K562 (cell line): ENCODE results near the gene DACT3. TPM values are rescaled to one million over a fixed set of nuclear protein-coding genes. Genes with fewer than 3 reads are reported as not detected.

ENCODE experiments used
- ATAC-seq: fragments of 200-7000 bp; cut with Tn5 transposase; 3 replicates; pipeline ENCODE4 v1.9.1; 2020; ENCODE audit warnings: moderate library complexity
- BruUV-seq: library from RNA; stranded (reverse); fragments of 400-500 nt; replicated peaks from 2 replicates; lab custom pipeline; 2021; lab: Mats Ljungman, UMichigan
- CTCF ChIA-PET: fragments of 300-600 bp; formaldehyde crosslinking; extraction: SDS; loops from one replicate; lab custom pipeline; 2021; ENCODE audit warnings: low intra/inter-chr PET ratio; lab: Yijun Ruan, JAX
- POLR2A ChIA-PET: fragments of 300-600, 350-650 bp; sonication (Branson Sonifier 250); formaldehyde crosslinking; extraction: SDS; loops from one replicate; lab custom pipeline; 2021; ENCODE audit warnings: antibody characterized with exemption, inconsistent platforms; lab: Yijun Ruan, JAX
- DNase-seq, 4 experiments: peaks; one replicate each; pipeline versions ENCODE4 v3.0.0 to v3.0.0-alpha.2; 2011 to 2018; ENCODE audit warnings: low spot score in 3 of 4, mixed read lengths in 3 of 4; ENCODE audit errors: extremely low read depth in 1 of 4
- FAIRE-seq: peaks from 2 replicates; lab custom pipeline; 2011; peaks lifted over from hg19 to GRCh38; lab: Jason Lieb, UNC
- H2AFZ ChIP-seq: 2 replicates; pipeline ENCODE4 v1.6.0; 2011; ENCODE audit warnings: low read depth, low read length, control low read depth, inconsistent platforms
- H3K27ac ChIP-seq: fragments of 200-600 bp; 3 replicates; pipeline ENCODE4 v1.8.0; 2011; ENCODE audit warnings: low read depth, mild to moderate bottlenecking, control low read depth, inconsistent platforms, low read length, moderate library complexity, mixed read lengths; ENCODE audit errors: extremely low read depth
- H3K27me3 ChIP-seq, 2 experiments: fragments of 300-600 bp in 1 of 2; 2 replicates in 1 of 2; 3 replicates in 1 of 2; pipeline versions ENCODE4 v1.6.0 to v1.8.0; 2011; ENCODE audit warnings: inconsistent platforms in 2 of 2, low read length in 2 of 2, mild to moderate bottlenecking in 1 of 2, mixed read lengths in 1 of 2, moderate library complexity in 1 of 2; ENCODE audit not compliant: control insufficient read depth in 2 of 2, insufficient read depth in 2 of 2
- H3K36me3 ChIP-seq: fragments of 300-600 bp; 3 replicates; pipeline ENCODE4 v1.8.0; 2011; ENCODE audit warnings: mild to moderate bottlenecking, low read length, inconsistent platforms; ENCODE audit not compliant: control insufficient read depth, insufficient read depth
- H3K4me1 ChIP-seq, 2 experiments: fragments of 200-600 bp in 1 of 2; replicated peaks in 1 of 2; 2 replicates in 1 of 2; 3 replicates in 1 of 2; pipeline versions ENCODE4 v1.5.1 to v1.8.0; 2011; ENCODE audit warnings: inconsistent platforms in 2 of 2, low read length in 2 of 2, mild to moderate bottlenecking in 1 of 2, mixed read lengths in 1 of 2, moderate library complexity in 1 of 2; ENCODE audit not compliant: control insufficient read depth in 2 of 2, insufficient read depth in 2 of 2
- H3K4me2 ChIP-seq: 2 replicates; pipeline ENCODE4 v1.6.1; 2011; ENCODE audit warnings: low read length, control low read depth, inconsistent platforms, mixed read lengths; ENCODE audit not compliant: insufficient read depth
- H3K4me3 ChIP-seq: fragments of 200-600 bp; sonication (generic), shearing (Covaris generic); 2 replicates; pipeline ENCODE4 v1.5.1; 2016; ENCODE audit warnings: control low read depth, inconsistent platforms
- H3K79me2 ChIP-seq: fragments of 200-600 bp; 3 replicates; pipeline ENCODE4 v1.8.0; 2011; ENCODE audit warnings: low read length, inconsistent platforms; ENCODE audit not compliant: control insufficient read depth, insufficient read depth
- H3K9ac ChIP-seq, 2 experiments: 2 replicates each; pipeline versions ENCODE4 v1.6.0 to v1.6.1; 2011; ENCODE audit warnings: low read depth in 2 of 2, low read length in 2 of 2, control low read depth in 1 of 2, inconsistent platforms in 1 of 2, mild to moderate bottlenecking in 1 of 2, mixed read lengths in 1 of 2; ENCODE audit not compliant: insufficient read depth in 1 of 2
- H3K9me1 ChIP-seq: one replicate; pipeline ENCODE4 v1.6.0; 2011; ENCODE audit warnings: inconsistent platforms, mild to moderate bottlenecking, low read length, moderate library complexity; ENCODE audit not compliant: control insufficient read depth, insufficient read depth
- H3K9me3 ChIP-seq: replicated peaks from 2 replicates; pipeline ENCODE4 v1.5.1; 2011; ENCODE audit warnings: low read depth, low read length, inconsistent platforms; ENCODE audit not compliant: control insufficient read depth, insufficient read depth
- H4K20me1 ChIP-seq: replicated peaks from 2 replicates; pipeline ENCODE4 v1.6.1; 2011; ENCODE audit warnings: low read length, inconsistent platforms, mixed read lengths; ENCODE audit not compliant: control insufficient read depth, insufficient read depth
- ETV1 ChIP-seq: fragments of 450-650 bp; conservative IDR thresholded peaks from 2 replicates; pipeline ENCODE4 v1.6.1; 2016; ENCODE audit warnings: missing genetic modification characterization, control low read depth, low read depth, missing compliant biosample characterization
- HBP1 ChIP-seq: fragments of 450-650 bp; formaldehyde crosslinking; IDR thresholded peaks from 2 replicates; pipeline ENCODE4 v1.4.0; 2022; ENCODE audit warnings: missing genetic modification characterization
- HDAC3 ChIP-seq: fragments of 450-650 bp; IDR thresholded peaks from 2 replicates; pipeline ENCODE4 v1.6.1; 2018; ENCODE audit warnings: borderline replicate concordance, mild to moderate bottlenecking, moderate library complexity; ENCODE audit not compliant: partially characterized antibody
- HNRNPH1 ChIP-seq: fragments of 200-400 bp; formaldehyde crosslinking; optimal IDR thresholded peaks from 2 replicates; pipeline ENCODE3; 2017; ENCODE audit warnings: low read depth, mild to moderate bottlenecking, low read length, moderate library complexity
- MCM7 ChIP-seq, 2 experiments: fragments of 450-650 bp; IDR thresholded peaks; 2 replicates each; pipeline ENCODE4 v1.6.1; 2016 to 2018
- PRPF4 ChIP-seq: fragments of 200-400 bp; formaldehyde crosslinking; IDR thresholded peaks from one replicate; pipeline ENCODE4 v1.6.1; 2017; ENCODE audit warnings: low read length, low read depth, mild to moderate bottlenecking; ENCODE audit not compliant: insufficient read depth, poor library complexity, severe bottlenecking
- RBM14 ChIP-seq: fragments of 200-400 bp; formaldehyde crosslinking; IDR thresholded peaks from 2 replicates; pipeline ENCODE4 v1.6.1; 2018; ENCODE audit warnings: low read depth, mild to moderate bottlenecking, low read length, moderate library complexity, borderline replicate concordance; ENCODE audit not compliant: insufficient read depth
- TCF7 ChIP-seq: sonication (generic); IDR thresholded peaks from 2 replicates; pipeline ENCODE4 v1.6.1; 2016; ENCODE audit warnings: antibody characterized with exemption, borderline replicate concordance
- TGIF2 ChIP-seq: sonication (generic); formaldehyde crosslinking; IDR thresholded peaks from 2 replicates; pipeline ENCODE4 v1.8.1; 2022; ENCODE audit warnings: mild to moderate bottlenecking, missing genetic modification reagents, moderate library complexity
- ZBTB1 ChIP-seq: sonication (generic); formaldehyde crosslinking; IDR thresholded peaks from 2 replicates; pipeline ENCODE4 v1.8.1; 2023; ENCODE audit warnings: missing genetic modification reagents, low read depth, mild to moderate bottlenecking, borderline replicate concordance
- ZNF445 ChIP-seq: fragments of 250-450 bp; sonication (Bioruptor Pico); IDR thresholded peaks from 2 replicates; pipeline ENCODE4 v1.4.0; 2020; ENCODE audit warnings: low read depth, mild to moderate bottlenecking, moderate library complexity
- WGBS: fragments of 100-300 bp; shearing (Covaris generic); methylation state at CpG from one replicate; pipeline ENCODE4 v1.1.6; 2016; ENCODE audit warnings: low coverage, mixed read lengths; ENCODE audit not compliant: insufficient coverage; ENCODE audit errors: missing lambda C conversion rate; 5-methylcytosine and 5-hydroxymethylcytosine counted together
- in situ Hi-C: fragments of 300-500 bp; cut with MboI; formaldehyde crosslinking; loops from 4 replicates; pipeline ENCODE4 v1.15.0; 2018; ENCODE audit warnings: inconsistent platforms, mixed read lengths
- intact Hi-C: fragments of 100-400 bp; cut with micrococcal nuclease; formaldehyde crosslinking; loops from 2 replicates; pipeline ENCODE4 v1.14.2; 2022
- polyA plus RNA-seq, 8 experiments: library from polyadenylated mRNA; depleted of rRNA in 4 of 8; stranded (reverse) in 5 of 8; unstranded in 3 of 8; fragments of >200 nt; fragmentation: Nextera tagmentation in 2 of 8; fragmentation: Illumina TruSeq in 1 of 8; extraction: Ambion mirVana in 2 of 8; extraction: Trizol in 1 of 8; gene quantifications; 2 replicates each; pipeline versions ENCODE4 v1.2.1 to v1.2.3, GENCODE V29; 2011 to 2014; ENCODE audit warnings: inconsistent platforms in 1 of 8, missing spikeins in 1 of 8
- total RNA-seq, 7 experiments: library from RNA; depleted of rRNA in 6 of 7; stranded (reverse); fragments of >200 nt in 6 of 7; fragmentation: Illumina TruSeq in 2 of 7; extraction: Trizol in 2 of 7; gene quantifications; 2 replicates each; pipeline versions ENCODE4 v1.2.1 to v1.2.3, GENCODE V29; 2011 to 2021; ENCODE audit warnings: low replicate concordance in 1 of 7
- TF ChIP-seq, protein P1 (sequence below): fragments of 450-650 bp; formaldehyde crosslinking; IDR thresholded peaks from 2 replicates; pipeline ENCODE4 v1.4.0; 2022; ENCODE audit warnings: missing genetic modification characterization
- TF ChIP-seq, protein P2 (sequence below): sonication (generic); formaldehyde crosslinking; IDR thresholded peaks from 2 replicates; pipeline ENCODE4 v1.8.1; 2023; ENCODE audit warnings: mild to moderate bottlenecking, missing genetic modification reagents, moderate library complexity

The DACT3 gene
- total and polyA plus RNA-seq, 9 of the 15 experiments (the other 6 are each of a cell fraction or from before 2014, with no cell fraction given), result 0.67 to 6.5 (median 3.5) TPM

DNA sequence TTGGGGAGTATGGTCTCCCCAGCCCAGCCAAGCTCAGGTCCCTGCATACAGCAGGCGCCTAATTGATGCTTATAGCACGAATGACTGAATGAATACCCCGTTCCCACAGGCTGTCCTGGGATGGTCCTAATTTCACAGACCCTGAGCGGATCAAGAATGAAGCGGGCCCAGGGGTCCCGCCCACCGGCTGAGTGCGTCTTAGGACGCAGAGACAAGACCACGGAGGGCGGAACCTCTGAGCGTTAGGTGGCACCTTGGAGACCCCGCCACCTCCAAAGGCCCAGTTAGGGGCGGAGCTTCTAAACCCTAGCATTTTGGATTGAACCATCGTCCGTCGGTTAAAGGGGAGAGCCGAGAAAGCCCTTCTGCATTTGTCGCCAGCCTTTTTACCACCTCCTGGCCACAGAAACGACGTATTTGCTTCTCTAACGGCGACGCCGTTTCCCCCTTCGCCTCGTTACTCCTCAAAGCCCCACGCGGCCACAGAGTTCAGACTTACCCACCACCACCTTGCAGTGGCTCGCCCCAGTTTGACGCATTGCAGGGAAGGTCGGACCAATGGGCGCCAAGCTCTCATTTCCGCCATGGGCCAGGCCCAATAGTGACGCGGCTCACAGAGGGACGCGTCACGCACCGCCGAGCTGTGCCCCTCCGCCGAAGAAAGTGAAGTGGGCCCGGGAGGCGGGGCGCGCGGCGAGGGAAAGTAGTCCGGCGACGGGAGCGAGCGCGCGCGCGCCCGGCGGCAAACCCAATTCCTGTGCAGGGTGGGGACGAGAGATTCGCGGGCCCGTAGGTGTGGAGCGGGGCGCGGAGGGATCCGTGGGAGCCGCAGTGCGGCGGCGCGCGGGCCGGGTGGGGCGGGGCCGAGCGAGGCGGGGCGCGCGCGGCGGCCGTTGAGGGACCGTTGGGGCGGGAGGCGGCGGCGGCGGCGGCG is 60.3 kb downstream of the DACT3 start:
- in situ Hi-C loops (no loop called here), intact Hi-C loops (loop anchor here (1.0 kb wide), 1 partner anchor 61 kb away; the partner anchor contains the start of gene DACT3)
- DNase-seq (peak; percentile 94 to 99 (median 97)), ATAC-seq (peak; percentile 85), FAIRE-seq (peak; percentile 98)
- Histone ChIP-seq H3K27me3 (no peaks in the 10 kb centered on the region), H4K20me1 (peaks cover 25% of the 10 kb centered on the region), H3K36me3 (peaks cover 28% of the 10 kb centered on the region; the same call in 2 of the 3 replicates), H3K9me3 (peaks cover 11% of the 10 kb centered on the region), H3K79me2 (peaks cover 45% of the 10 kb centered on the region), H3K4me1 (peaks cover 15 to 50% of the 10 kb centered on the region in 2 experiments; a peak in 4 of 5 replicates), H3K9ac (peak overlapping the region; percentile 99 to 100), H3K9me1 (no peaks in the 10 kb centered on the region), H2AFZ (peak overlapping the region; percentile 100), H3K4me3 (peak overlapping the region; percentile 79), H3K27ac (peak overlapping the region; percentile 100), H3K4me2 (peak overlapping the region; percentile 98)
- TSS peak; percentile 92 for BruUV-seq
- 3% methylated on average over 63 of the region's 93 CpGs for WGBS
- POLR2A ChIA-PET, result interaction anchor here (0.6 to 3.6 kb wide), 20 partner anchors 9 to 281 kb away, joined by 3 to 30 read pairs (median 4); partner anchors contain the start of gene DACT3
- CTCF ChIA-PET, result interaction anchor here (0.6 kb wide), 2 partner anchors 253 to 821 kb away, joined by 3 to 4 read pairs; no protein-coding TSS in a partner anchor
- TF ChIP-seq, protein P1, sequence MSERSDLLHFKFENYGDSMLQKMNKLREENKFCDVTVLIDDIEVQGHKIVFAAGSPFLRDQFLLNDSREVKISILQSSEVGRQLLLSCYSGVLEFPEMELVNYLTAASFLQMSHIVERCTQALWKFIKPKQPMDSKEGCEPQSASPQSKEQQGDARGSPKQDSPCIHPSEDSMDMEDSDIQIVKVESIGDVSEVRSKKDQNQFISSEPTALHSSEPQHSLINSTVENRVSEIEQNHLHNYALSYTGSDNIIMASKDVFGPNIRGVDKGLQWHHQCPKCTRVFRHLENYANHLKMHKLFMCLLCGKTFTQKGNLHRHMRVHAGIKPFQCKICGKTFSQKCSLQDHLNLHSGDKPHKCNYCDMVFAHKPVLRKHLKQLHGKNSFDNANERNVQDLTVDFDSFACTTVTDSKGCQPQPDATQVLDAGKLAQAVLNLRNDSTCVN, result peak; percentile 82; the same call in 1 of the 2 replicates
- TF ChIP-seq HDAC3 (no peak), TGIF2 (CRISPR knock-in tag) (0 out of 2 replicates have a peak, but pooled peaks have one; percentile 20), ETV1 (tag) (no peak), ZNF445 (CRISPR knock-in tag) (no peak), HBP1 (peak; percentile 19; the same call in 1 of the 2 replicates), ZBTB1 (CRISPR knock-in tag) (0 out of 2 replicates have a peak, but pooled peaks have one; percentile 50), MCM7 (IDR thresholded peaks at IDR 0.05) (no peak), HNRNPH1 (no peak), TCF7 (peak; percentile 76; the same call in 1 of the 2 replicates), RBM14 (0 out of 2 replicates have a peak, but pooled peaks have one; percentile 33), PRPF4 (no peak)
- TF ChIP-seq, protein P2, sequence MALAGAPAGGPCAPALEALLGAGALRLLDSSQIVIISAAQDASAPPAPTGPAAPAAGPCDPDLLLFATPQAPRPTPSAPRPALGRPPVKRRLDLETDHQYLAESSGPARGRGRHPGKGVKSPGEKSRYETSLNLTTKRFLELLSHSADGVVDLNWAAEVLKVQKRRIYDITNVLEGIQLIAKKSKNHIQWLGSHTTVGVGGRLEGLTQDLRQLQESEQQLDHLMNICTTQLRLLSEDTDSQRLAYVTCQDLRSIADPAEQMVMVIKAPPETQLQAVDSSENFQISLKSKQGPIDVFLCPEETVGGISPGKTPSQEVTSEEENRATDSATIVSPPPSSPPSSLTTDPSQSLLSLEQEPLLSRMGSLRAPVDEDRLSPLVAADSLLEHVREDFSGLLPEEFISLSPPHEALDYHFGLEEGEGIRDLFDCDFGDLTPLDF (CRISPR knock-in tag), result peak; percentile 93
